ENCODE results near the gene SPTBN5. TPM values are rescaled to one million over a fixed set of nuclear protein-coding genes. Genes with fewer than 3 reads are reported as not detected.

SPTBN5 gene
- under 0.01 and 0.24 TPM in 2 replicates for total RNA-seq

DNA sequence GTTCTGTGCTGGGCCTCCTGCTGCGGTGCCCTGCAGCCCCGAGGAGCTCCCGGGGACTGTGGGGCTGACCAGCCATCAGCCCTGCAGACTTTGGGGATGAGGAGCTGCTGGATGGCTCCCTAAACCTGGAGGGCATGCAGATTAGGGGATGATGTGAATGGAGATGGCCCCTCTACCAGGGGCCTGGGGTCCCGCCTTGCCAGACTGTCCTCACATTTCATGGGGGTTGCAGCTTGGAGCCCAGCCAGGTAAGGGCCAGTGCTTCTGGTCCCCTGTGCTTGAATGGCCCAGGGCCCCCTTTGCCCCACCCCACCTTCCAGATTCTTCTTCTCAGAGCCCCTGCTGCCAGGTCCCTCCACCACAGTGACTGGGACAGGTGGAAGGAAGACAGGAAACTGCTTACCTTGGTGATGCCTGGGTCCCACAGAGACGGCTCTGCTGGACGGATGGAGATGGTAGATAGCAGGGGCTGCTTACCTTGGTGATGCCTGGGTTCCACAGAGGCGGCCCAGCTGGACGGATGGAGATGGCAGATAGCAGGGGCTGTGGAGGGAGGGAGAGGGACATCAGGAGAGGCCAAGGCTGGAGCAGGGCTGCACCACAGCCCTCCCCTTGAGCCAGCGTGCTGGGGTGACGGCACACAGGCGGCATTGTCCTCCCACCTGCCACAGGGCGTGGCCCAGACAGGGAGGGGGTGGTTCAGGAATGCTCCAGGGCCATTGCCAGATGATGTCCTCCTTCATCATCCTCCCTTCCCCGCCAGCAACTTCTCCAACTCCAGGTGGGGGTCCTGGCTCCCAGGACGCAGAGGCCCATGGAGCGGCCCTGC, at the start of gene SPTBN5:
SPTBN5 (minus strand) TSS at position 632 of the 829 bp plus-strand sequence; CDS start at position 76, 556 bp downstream.

DNA sequence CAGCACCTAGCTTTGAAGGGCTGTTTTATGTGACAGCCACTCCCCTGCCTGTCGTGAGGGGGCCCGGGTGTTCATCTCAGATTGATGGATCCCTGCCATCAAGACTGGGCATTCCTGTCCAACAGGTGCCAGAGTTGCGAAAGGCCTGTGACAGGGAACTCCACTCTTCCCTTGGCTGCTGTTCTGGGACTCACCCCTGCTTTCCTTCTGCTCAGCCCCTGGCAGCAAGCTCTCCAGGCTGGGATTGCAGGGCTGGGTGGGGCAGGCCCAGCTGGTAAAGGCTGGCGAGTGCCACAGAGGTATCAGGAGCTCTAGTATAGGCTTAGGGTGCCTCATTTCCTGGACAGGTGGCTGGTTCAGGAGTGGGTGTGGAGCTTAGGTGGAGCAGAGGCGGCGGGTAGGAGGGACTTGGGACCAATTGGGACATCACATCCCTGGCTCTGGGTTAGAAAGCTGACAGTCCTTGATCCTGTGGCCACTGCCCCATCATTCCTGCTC, 55.4 kb downstream of the SPTBN5 start, which contains the start of gene PLA2G4B:
PLA2G4B (plus strand) TSS at position 448 of the 498 bp plus-strand sequence. CDS start 67 bp downstream, outside the sequence.

DNA sequence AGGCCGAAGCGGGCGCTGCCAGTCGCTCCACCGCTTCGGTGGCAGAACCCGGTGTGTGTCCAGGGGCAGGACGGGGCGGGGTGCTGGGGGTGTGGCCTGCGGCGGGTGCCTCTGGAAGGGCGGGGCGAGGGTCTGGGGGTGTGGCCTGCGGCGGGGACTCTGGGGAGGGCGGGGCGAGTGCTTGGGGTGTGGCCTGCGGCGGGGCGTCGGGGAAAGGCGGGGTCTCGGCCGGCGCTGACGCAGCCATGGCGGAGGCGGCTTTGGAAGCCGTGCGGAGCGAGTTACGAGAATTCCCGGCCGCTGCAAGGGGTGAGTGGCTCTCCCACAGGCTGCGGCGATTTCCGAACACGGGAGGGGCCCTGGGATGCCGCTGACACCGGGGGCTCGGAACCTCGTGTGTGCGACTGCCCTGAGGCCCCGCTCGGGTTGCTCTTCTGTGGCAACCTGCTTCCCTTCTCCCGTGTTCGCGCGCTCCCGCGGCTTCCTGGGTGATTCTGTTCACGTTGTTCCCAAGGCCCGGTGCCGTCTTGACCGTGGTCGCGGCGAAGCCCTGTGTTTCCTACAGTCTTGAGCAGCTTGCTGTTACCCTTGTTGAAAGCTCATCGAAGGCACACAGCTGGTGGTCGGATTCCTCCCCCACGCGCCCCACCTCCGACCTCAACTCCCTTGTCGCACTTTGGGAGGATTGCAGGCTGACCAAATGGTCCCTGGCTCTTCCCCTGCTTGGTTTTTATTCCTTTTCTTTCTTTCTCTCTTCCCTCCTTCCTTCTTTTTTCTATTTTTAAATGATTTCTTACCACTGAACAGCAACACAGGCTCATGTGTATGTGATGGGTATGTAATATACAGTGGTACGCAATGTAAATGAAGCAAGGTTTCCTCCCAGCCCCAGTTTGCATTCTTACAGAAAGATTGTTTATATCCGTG, 65.7 kb downstream of the SPTBN5 start, which contains the start of gene JMJD7:
JMJD7 (plus strand) TSS at position 213 of the 927 bp plus-strand sequence; CDS start at position 246, 33 bp downstream.

Other genes starting within 250 kb of the SPTBN5 start
- 12.7 and 14.9 TPM in 2 replicates for gene MGA, start 233.6 kb downstream of the SPTBN5 start, total RNA-seq
- gene MAPKBP1, start 119.6 kb downstream of the SPTBN5 start, total RNA-seq = 7.1 and 8.2 TPM in 2 replicates
- gene JMJD7, start 66.0 kb downstream of the SPTBN5 start, total RNA-seq = 4.4 and 6.1 TPM in 2 replicates
- under 0.01 and 0.32 TPM in 2 replicates for gene PLA2G4B, start 55.2 kb downstream of the SPTBN5 start, total RNA-seq
- gene EHD4, start 78.5 kb upstream of the SPTBN5 start, total RNA-seq = 5.7 and 44.1 TPM in 2 replicates
- gene PLA2G4E, start 127.0 kb upstream of the SPTBN5 start, total RNA-seq = not detected in 2 replicates
- not detected in 2 replicates for gene PLA2G4D, start 200.5 kb upstream of the SPTBN5 start, total RNA-seq